Endothelial cell of umbilical vein (primary cell): ENCODE results near the gene NIPA2. TPM values are rescaled to one million over a fixed set of nuclear protein-coding genes. Genes with fewer than 3 reads are reported as not detected.

Experiments used
- BruUV-seq: library from RNA; stranded (reverse); fragments of 400-500 nt; replicated peaks from 2 replicates; lab custom pipeline; 2021; lab: Mats Ljungman, UMichigan
- CTCF ChIA-PET: fragments of 300-600, 350-600 bp; sonication (Branson Sonifier 250); formaldehyde crosslinking; loops from one replicate; lab custom pipeline; 2021; ENCODE audit warnings: antibody characterized with exemption, inconsistent platforms; lab: Charles Lee
- POLR2A ChIA-PET: fragments of 300-600, 350-600 bp; sonication (Branson Sonifier 250); formaldehyde crosslinking; loops from one replicate; lab custom pipeline; 2021; ENCODE audit warnings: antibody characterized with exemption, inconsistent platforms; lab: Charles Lee
- DNase-seq: peaks from one replicate; pipeline ENCODE4 v3.0.0-alpha.2; 2011; ENCODE audit warnings: low read depth, low spot score
- FAIRE-seq: peaks from 2 replicates; lab custom pipeline; 2011; peaks lifted over from hg19 to GRCh38; lab: Jason Lieb, UNC
- H2AFZ ChIP-seq: 2 replicates; pipeline ENCODE4 v1.6.0; 2012; ENCODE audit warnings: low read depth, low read length, control low read depth, inconsistent platforms
- H3K27ac ChIP-seq: 2 replicates; pipeline ENCODE4 v1.5.1; 2011; ENCODE audit warnings: low read depth, mild to moderate bottlenecking, control low read depth, low read length, moderate library complexity; ENCODE audit not compliant: insufficient read depth
- H3K27me3 ChIP-seq, 2 experiments: 2 replicates each; pipeline versions ENCODE4 v1.6.0 to v1.6.1; 2011; ENCODE audit warnings: low read length in 2 of 2, mixed read lengths in 1 of 2; ENCODE audit not compliant: control insufficient read depth in 2 of 2, insufficient read depth in 2 of 2
- H3K36me3 ChIP-seq, 2 experiments: 2 replicates in 1 of 2; 3 replicates in 1 of 2; pipeline ENCODE4 v1.5.1; 2011; ENCODE audit warnings: low read length in 2 of 2, mild to moderate bottlenecking in 1 of 2, moderate library complexity in 1 of 2; ENCODE audit not compliant: control insufficient read depth in 2 of 2, insufficient read depth in 2 of 2; ENCODE audit errors: extremely low read depth in 1 of 2
- H3K4me1 ChIP-seq: 3 replicates; pipeline ENCODE4 v1.5.1; 2011; ENCODE audit warnings: mild to moderate bottlenecking, low read length; ENCODE audit not compliant: control insufficient read depth, insufficient read depth; ENCODE audit errors: extremely low read depth
- H3K4me2 ChIP-seq: 2 replicates; pipeline ENCODE4 v1.6.1; 2011; ENCODE audit warnings: low read length, control low read depth, mixed read lengths; ENCODE audit not compliant: insufficient read depth
- H3K4me3 ChIP-seq, 3 experiments: fragments of 200-600 bp in 1 of 3; sonication (generic), shearing (Covaris generic) in 1 of 3; replicated peaks in 1 of 3; 2 replicates each; pipeline ENCODE4 v1.5.1; 2011 to 2016; ENCODE audit warnings: control low read depth in 3 of 3, low read length in 3 of 3, mild to moderate bottlenecking in 2 of 3, inconsistent platforms in 1 of 3, low read depth in 1 of 3, moderate library complexity in 1 of 3; ENCODE audit not compliant: insufficient read depth in 1 of 3
- H3K79me2 ChIP-seq: 2 replicates; pipeline ENCODE4 v1.6.0; 2012; ENCODE audit warnings: low read length, inconsistent platforms; ENCODE audit not compliant: control insufficient read depth, insufficient read depth
- H3K9ac ChIP-seq: replicated peaks from 2 replicates; pipeline ENCODE3; 2011; ENCODE audit warnings: low read length, control low read depth; ENCODE audit not compliant: insufficient read depth; ENCODE audit errors: extremely low read depth
- H3K9me1 ChIP-seq: replicated peaks from 3 replicates; pipeline ENCODE4 v1.6.0; 2011; ENCODE audit warnings: mild to moderate bottlenecking, low read length; ENCODE audit not compliant: control insufficient read depth, insufficient read depth; ENCODE audit errors: extremely low read depth
- H3K9me3 ChIP-seq: replicated peaks from 2 replicates; pipeline ENCODE4 v1.5.1; 2012; ENCODE audit warnings: low read length, inconsistent platforms; ENCODE audit not compliant: control insufficient read depth, insufficient read depth
- H4K20me1 ChIP-seq: replicated peaks from 2 replicates; pipeline ENCODE3; 2011; ENCODE audit warnings: mild to moderate bottlenecking, low read length; ENCODE audit not compliant: control insufficient read depth, insufficient read depth; ENCODE audit errors: extremely low read depth
- CTCF ChIP-seq, 2 donors: IDR thresholded peaks; 1 replicate in 1 of 2; 2 replicates in 1 of 2; pipeline ENCODE4 v1.5.1; 2011; ENCODE audit warnings: low read length in 2 of 2, mild to moderate bottlenecking in 2 of 2, moderate library complexity in 2 of 2, control low read depth in 1 of 2, inconsistent platforms in 1 of 2, low read depth in 1 of 2; ENCODE audit not compliant: insufficient read depth in 1 of 2; ENCODE audit errors: extremely low read depth in 1 of 2
- EZH2 ChIP-seq: IDR thresholded peaks from 2 replicates; pipeline ENCODE4 v1.6.1; 2012; ENCODE audit warnings: borderline replicate concordance, low read depth, mild to moderate bottlenecking, moderate library complexity, low read length, inconsistent platforms; ENCODE audit not compliant: severe bottlenecking
- FOS ChIP-seq: IDR thresholded peaks from 2 replicates; pipeline ENCODE4 v1.6.1; 2011; ENCODE audit warnings: mild to moderate bottlenecking, low read length, moderate library complexity, borderline replicate concordance; ENCODE audit not compliant: insufficient read depth
- GATA2 ChIP-seq: IDR thresholded peaks from 2 replicates; pipeline ENCODE4 v1.7.0; 2011; ENCODE audit warnings: low read depth, mild to moderate bottlenecking, moderate library complexity, mixed read lengths, low read length; ENCODE audit not compliant: insufficient read length, insufficient read depth
- JUN ChIP-seq: IDR thresholded peaks from 2 replicates; pipeline ENCODE4 v1.6.1; 2011; ENCODE audit warnings: borderline replicate concordance, low read depth; ENCODE audit not compliant: insufficient read length, insufficient read depth
- MAX ChIP-seq: IDR thresholded peaks from 2 replicates; pipeline ENCODE4 v1.6.1; 2011; ENCODE audit not compliant: insufficient read depth, insufficient read length
- MYC ChIP-seq: IDR thresholded peaks from one replicate; pipeline ENCODE4 v1.6.1; 2011; ENCODE audit warnings: mild to moderate bottlenecking, low read depth, low read length
- POLR2A ChIP-seq: IDR thresholded peaks from 2 replicates; pipeline ENCODE4 v1.6.1; 2012; ENCODE audit warnings: low read depth, mild to moderate bottlenecking, control low read depth, low read length
- POLR2AphosphoS5 ChIP-seq: IDR thresholded peaks from 2 replicates; pipeline ENCODE4 v1.6.1; 2012; ENCODE audit warnings: low read depth, mild to moderate bottlenecking, control low read depth, low read length, moderate library complexity; ENCODE audit not compliant: insufficient read depth
- dilution Hi-C: fragments of 300-500 bp; cut with MboI; formaldehyde crosslinking; loops from one replicate; pipeline ENCODE4 v1.15.0; 2019; ENCODE audit warnings: low sequenced_read_pairs; ENCODE audit not compliant: extremely low pct_ligation_motif_present
- intact Hi-C: fragments of 100-400 bp; cut with micrococcal nuclease; formaldehyde crosslinking; loops from one replicate; pipeline ENCODE4 v1.10.0; 2022
- polyA plus RNA-seq, 4 experiments: library from polyadenylated mRNA; depleted of rRNA in 3 of 4; stranded (reverse) in 3 of 4; unstranded in 1 of 4; fragments of >200 nt; gene quantifications; 2 replicates each; pipeline versions ENCODE4 v1.2.1 to v1.2.3, GENCODE V29; 2011 to 2012; ENCODE audit warnings: missing spikeins in 1 of 4
- total RNA-seq: library from RNA; stranded (reverse); gene quantifications from 2 replicates; pipeline ENCODE4 v1.2.3, GENCODE V29; 2021

The NIPA2 gene
- total and polyA plus RNA-seq, 2 donors (not counting 3 experiments of a cell fraction or from before 2014, with no cell fraction given), result 55.2 to 75.7 TPM

- H3K4me1 ChIP-seq, result no peaks in the 10 kb centered on the region
- no peak overlapping the region for H2AFZ ChIP-seq
- no peaks in the 10 kb centered on the region for H4K20me1 ChIP-seq
- DNase-seq (no peak), FAIRE-seq (no peak)
- BruUV-seq, result no TSS peak
- H3K79me2 ChIP-seq, result peaks cover 1% of the 10 kb centered on the region
- POLR2A ChIA-PET, result no interaction called here
- H3K9me1 ChIP-seq, result no peaks in the 10 kb centered on the region
- no peaks in the 10 kb centered on the region for H3K27me3 ChIP-seq
- H3K9me3 ChIP-seq, result no peaks in the 10 kb centered on the region
- TF ChIP-seq POLR2AphosphoS5 (no peak), CTCF (IDR thresholded peaks at IDR 0.05; ENCODE audit: extremely low read depth in 1 of 2, insufficient read depth in 1 of 2, low read depth in 1 of 2, low read length in 2 of 2) (no peak), MYC (no peak), EZH2 (no peak), FOS (no peak), POLR2A (no peak), GATA2 (no peak), MAX (no peak), JUN (no peak)
- H3K4me3 ChIP-seq, result no peak overlapping the region
- dilution Hi-C loops (no loop called here), intact Hi-C loops (no loop called here)
- CTCF ChIA-PET, result no interaction called here
- no peaks in the 10 kb centered on the region for H3K36me3 ChIP-seq
- no peak overlapping the region for H3K27ac ChIP-seq
- no peak overlapping the region for H3K4me2 ChIP-seq
- no peak overlapping the region for H3K9ac ChIP-seq
Measured at GRCh38 chr15:22810853-22811338, 27.6 kb upstream of the NIPA2 start.
